Chondrocyte (in vitro differentiated cells): ENCODE data around the gene SLC35D2. TPM values are rescaled to one million over a fixed set of nuclear protein-coding genes. Genes with fewer than 3 reads are reported as not detected.
"Not testable (repeated sequence)": the region's sequence is repeated elsewhere in the genome, so short reads cannot be mapped to it uniquely, and the experiment has no call there.

ENCODE experiments used
- DNase-seq: peaks from one replicate; pipeline ENCODE4 v3.0.0; 2021; ENCODE audit warnings: mixed read lengths, low spot score
- H3K27ac Mint-ChIP-seq: one replicate; pipeline ENCODE4 v1.8.0; 2021; ENCODE audit warnings: mild to moderate bottlenecking, moderate library complexity, mixed read lengths; ENCODE audit not compliant: unreplicated experiment
- H3K27me3 Mint-ChIP-seq: 2 replicates; pipeline ENCODE4 v1.8.0; 2021; ENCODE audit warnings: low read depth, mixed read lengths
- H3K36me3 Mint-ChIP-seq: 2 replicates; pipeline ENCODE4 v1.8.0; 2021; ENCODE audit warnings: low read depth, mixed read lengths
- H3K4me1 Mint-ChIP-seq: 2 replicates; pipeline ENCODE4 v1.8.0; 2021; ENCODE audit warnings: low read depth, mild to moderate bottlenecking, mixed read lengths
- H3K4me3 Mint-ChIP-seq: one replicate; pipeline ENCODE4 v1.8.0; 2021; ENCODE audit warnings: mild to moderate bottlenecking, moderate library complexity, mixed read lengths; ENCODE audit not compliant: unreplicated experiment
- H3K9me3 Mint-ChIP-seq: 2 replicates; pipeline ENCODE4 v1.8.0; 2021; ENCODE audit warnings: low read depth, mixed read lengths
- total RNA-seq: library from RNA; stranded (reverse); gene quantifications from 3 replicates; pipeline ENCODE4 v1.2.1, GENCODE V29; 2021
- TF ChIP-seq, protein P1 (sequence below): fragments of 200-600 bp; sonication (generic); IDR thresholded peaks from 2 replicates; pipeline ENCODE4 v1.5.0; 2021; ENCODE audit warnings: antibody characterized with exemption, mild to moderate bottlenecking, moderate library complexity

The SLC35D2 gene
- total RNA-seq, 1 donor from 2014 or later: 13.0 TPM

DNA sequence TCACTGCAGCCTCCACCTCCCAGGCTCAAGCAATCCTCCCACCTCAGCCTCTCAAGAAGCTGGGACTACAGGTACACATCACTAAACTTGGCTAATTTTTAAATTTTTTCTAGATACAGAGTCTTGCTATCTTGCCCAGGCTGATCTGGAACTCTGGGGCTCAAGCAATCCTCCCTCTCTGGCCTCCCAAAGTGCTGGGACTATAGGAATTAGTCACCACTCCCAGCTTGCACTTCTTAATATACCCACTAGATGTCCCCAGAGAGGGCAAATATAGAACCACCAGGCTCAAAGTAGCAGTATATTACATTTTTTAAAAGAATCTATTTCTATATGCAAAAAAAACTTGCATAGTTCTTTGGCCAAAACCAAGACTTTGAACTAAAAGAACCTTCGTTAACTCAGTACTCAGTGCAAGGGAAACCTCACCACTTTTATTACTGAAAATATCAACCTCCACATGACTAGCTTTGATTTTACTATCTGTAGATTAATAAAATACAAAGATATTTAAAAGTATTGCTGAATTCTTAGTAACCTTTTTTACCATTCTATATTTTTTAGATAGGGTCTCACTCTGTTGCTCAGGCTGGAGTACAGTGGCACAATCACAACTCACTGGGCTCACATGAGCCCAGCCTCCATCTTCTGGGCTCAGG lies 55.7 kb downstream of the SLC35D2 start:
- H3K27ac Mint-ChIP-seq: no peak overlapping the region
- H3K9me3 Mint-ChIP-seq: no peaks in the 10 kb centered on the region
- TF ChIP-seq, protein P1, sequence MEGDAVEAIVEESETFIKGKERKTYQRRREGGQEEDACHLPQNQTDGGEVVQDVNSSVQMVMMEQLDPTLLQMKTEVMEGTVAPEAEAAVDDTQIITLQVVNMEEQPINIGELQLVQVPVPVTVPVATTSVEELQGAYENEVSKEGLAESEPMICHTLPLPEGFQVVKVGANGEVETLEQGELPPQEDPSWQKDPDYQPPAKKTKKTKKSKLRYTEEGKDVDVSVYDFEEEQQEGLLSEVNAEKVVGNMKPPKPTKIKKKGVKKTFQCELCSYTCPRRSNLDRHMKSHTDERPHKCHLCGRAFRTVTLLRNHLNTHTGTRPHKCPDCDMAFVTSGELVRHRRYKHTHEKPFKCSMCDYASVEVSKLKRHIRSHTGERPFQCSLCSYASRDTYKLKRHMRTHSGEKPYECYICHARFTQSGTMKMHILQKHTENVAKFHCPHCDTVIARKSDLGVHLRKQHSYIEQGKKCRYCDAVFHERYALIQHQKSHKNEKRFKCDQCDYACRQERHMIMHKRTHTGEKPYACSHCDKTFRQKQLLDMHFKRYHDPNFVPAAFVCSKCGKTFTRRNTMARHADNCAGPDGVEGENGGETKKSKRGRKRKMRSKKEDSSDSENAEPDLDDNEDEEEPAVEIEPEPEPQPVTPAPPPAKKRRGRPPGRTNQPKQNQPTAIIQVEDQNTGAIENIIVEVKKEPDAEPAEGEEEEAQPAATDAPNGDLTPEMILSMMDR: peak; percentile 87
- no peaks in the 10 kb centered on the region for H3K27me3 Mint-ChIP-seq
- H3K4me1 Mint-ChIP-seq: peaks cover 6% of the 10 kb centered on the region
- DNase-seq: no peak
- H3K36me3 Mint-ChIP-seq: no peaks in the 10 kb centered on the region
- H3K4me3 Mint-ChIP-seq: no peak overlapping the region

DNA sequence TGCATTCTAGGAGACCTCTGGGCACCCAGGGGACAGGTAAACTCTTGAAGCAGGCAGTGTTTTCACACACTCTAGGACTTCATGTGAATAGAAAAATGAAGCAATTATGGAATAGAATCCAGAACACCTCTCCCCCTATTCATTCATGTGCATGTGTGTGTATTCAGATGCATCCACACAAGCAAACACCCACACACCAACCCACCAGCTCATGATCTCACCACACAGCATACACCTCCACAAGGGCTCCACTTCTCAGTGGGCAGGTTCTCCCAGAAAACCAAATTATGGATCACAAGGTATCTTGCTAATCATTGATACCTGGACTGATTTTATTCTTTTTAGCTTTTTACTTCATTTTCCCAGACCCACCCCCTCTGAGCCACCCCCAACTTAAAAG lies 60.3 kb downstream of the SLC35D2 start:
- no peaks in the 10 kb centered on the region for H3K27me3 Mint-ChIP-seq
- H3K4me1 Mint-ChIP-seq: no peaks in the 10 kb centered on the region
- H3K36me3 Mint-ChIP-seq: peaks cover 2% of the 10 kb centered on the region
- H3K9me3 Mint-ChIP-seq: no peaks in the 10 kb centered on the region
- no peak for DNase-seq
- no peak overlapping the region for H3K27ac Mint-ChIP-seq
- TF ChIP-seq, protein P1: no peak
- no peak overlapping the region for H3K4me3 Mint-ChIP-seq

DNA sequence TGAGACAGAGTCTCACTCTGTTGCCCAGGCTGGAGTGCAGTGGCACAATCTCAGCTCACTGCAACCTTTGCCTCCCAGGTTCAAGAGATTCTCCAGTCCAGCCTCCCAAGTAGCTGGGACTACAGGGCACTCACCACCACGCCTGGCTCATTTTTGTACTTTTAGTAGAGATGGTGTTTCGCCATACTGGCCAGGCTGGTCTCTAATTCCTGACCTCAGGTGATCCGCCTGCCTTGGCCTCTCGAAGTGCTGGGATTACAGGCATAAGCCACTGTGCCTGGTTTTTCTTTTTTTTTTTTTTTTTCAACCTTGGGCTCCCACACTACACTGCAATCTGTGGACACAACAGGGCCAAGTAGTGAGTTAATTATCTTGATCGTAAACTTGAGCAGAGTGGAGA lies 60.8 kb downstream of the SLC35D2 start:
- H3K27ac Mint-ChIP-seq, H3K4me3 Mint-ChIP-seq, H3K27me3 Mint-ChIP-seq, DNase-seq, H3K36me3 Mint-ChIP-seq, H3K9me3 Mint-ChIP-seq, H3K4me1 Mint-ChIP-seq: not testable (repeated sequence)

DNA sequence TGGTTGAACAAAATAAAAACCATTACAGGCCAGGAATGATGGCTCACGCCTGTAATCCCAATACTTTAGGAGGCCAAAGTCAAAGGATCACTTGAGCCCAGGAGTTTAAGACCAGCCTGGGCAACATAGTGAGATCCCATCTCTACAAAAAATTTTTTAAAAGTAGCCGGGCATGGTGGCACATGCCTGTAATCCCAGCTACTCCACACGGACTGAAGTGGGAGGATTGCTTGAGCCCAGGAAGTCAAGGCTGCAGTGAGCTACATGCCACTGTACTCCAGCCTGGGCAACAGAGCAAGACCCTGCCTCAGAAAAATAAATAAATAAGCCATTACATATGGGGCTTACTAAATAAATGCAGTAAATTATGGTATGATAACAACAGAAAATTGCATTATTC lies 61.3 kb downstream of the SLC35D2 start:
- H3K4me3 Mint-ChIP-seq, DNase-seq, H3K36me3 Mint-ChIP-seq, H3K27ac Mint-ChIP-seq, H3K4me1 Mint-ChIP-seq, H3K9me3 Mint-ChIP-seq, H3K27me3 Mint-ChIP-seq: not testable (repeated sequence)

DNA sequence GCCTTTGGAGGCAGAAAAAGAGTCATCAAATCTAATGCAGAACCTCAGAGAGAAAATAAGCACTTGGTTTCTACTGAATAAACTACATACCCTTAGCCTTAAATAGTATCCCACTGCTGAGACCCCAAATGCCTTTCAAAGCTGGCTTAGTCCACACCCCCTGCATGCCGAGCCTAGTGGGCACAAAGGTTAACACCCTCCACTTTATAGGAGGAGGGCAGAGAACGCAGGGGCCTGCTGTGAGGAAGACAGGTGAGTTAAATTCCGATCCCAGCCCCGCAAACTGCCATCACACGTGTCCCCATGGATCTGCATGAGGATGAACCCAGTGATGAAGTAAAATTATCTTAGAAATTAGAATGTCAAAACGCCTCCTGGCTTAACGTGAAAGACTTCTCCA lies 62.0 kb downstream of the SLC35D2 start:
- peaks cover 2% of the 10 kb centered on the region for H3K36me3 Mint-ChIP-seq
- no peak for DNase-seq
- H3K4me1 Mint-ChIP-seq: peaks cover 3% of the 10 kb centered on the region
- no peak overlapping the region for H3K27ac Mint-ChIP-seq
- H3K9me3 Mint-ChIP-seq: no peaks in the 10 kb centered on the region
- no peak overlapping the region for H3K4me3 Mint-ChIP-seq
- H3K27me3 Mint-ChIP-seq: no peaks in the 10 kb centered on the region
- TF ChIP-seq, protein P1: no peak

DNA sequence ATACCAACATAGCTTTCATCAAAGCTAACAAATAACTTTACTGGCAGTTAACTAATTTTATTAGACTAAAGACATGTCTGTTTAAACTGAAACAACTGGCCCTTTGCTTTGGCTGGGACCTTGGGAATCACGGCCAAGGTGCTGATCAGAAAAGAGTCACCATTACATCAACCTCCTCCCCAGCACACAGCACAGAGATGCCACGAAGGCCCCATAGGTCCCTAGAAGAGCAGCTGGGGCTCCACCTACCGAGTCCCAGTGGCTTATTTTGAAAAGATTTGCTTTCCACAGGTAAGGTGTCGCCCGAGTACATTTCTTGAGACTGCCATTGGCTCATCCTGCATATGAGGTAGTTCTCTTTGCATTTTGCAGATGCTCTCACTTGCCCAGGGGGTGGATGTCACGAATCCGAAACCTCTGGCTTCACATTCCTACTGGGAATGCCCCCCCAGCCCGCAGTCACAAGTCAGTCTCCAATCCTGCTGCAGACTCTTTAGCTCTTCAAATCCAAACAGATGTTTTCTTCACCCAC lies 62.7 kb downstream of the SLC35D2 start:
- H3K4me3 Mint-ChIP-seq: no peak overlapping the region
- H3K36me3 Mint-ChIP-seq: peaks cover 2% of the 10 kb centered on the region
- TF ChIP-seq, protein P1: no peak

More for the DNA sequence above, 62.7 kb downstream of the SLC35D2 start:
- no peak for DNase-seq
- no peaks in the 10 kb centered on the region for H3K27me3 Mint-ChIP-seq
- peaks cover 3% of the 10 kb centered on the region for H3K4me1 Mint-ChIP-seq
- no peaks in the 10 kb centered on the region for H3K9me3 Mint-ChIP-seq
- H3K27ac Mint-ChIP-seq: no peak overlapping the region
